Activated CD8-positive, alpha-beta memory T cell treated with anti-CD3 and anti-CD28 coated beads for 36 hours (primary cell): ENCODE measurements around the gene PAAF1. TPM values are rescaled to one million over a fixed set of nuclear protein-coding genes. Genes with fewer than 3 reads are reported as not detected.

ENCODE experiments used
- CTCF ChIA-PET: fragments of 350-600 bp; sonication (Branson Sonifier 250); formaldehyde crosslinking; loops from one replicate; lab custom pipeline; 2021; ENCODE audit warnings: antibody characterized with exemption; lab: Charles Lee
- POLR2A ChIA-PET: fragments of 350-600 bp; sonication (Branson Sonifier 250); formaldehyde crosslinking; loops from one replicate; lab custom pipeline; 2021; ENCODE audit warnings: antibody characterized with exemption; lab: Charles Lee
- total RNA-seq, 2 experiments: library from RNA; stranded (reverse); gene quantifications; one replicate each; pipeline ENCODE4 v1.2.3, GENCODE V29; 2021

PAAF1 gene
- total RNA-seq, 2 experiments from 2014 or later = 26.4 to 26.8 TPM

GRCh38 chr11:73940801-73941570, 64.2 kb downstream of the PAAF1 start:
- ChIA-PET CTCF (no interaction called here), POLR2A (no interaction called here)

DNA sequence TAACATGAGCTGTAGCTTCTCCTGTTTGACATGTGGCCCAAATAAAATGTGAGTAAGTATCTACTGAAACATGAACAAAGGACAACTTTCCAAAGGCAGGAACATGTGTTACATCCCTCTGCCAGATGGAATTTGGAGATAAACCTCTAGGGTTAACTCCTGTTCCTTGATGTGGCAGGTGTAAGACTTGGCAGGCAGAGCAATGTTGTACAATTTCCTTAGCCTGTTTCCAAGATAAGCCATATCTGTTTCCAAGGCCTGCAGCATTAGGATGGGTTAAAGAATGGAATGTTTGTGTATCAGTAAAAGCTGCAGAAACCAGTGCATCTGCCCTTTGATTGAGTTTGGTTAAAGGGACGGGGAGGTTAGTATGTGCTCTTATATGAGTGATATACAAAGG, 65.2 kb downstream of the PAAF1 start:
- POLR2A ChIA-PET = no interaction called here
- CTCF ChIA-PET = no interaction called here

- POLR2A ChIA-PET = no interaction called here
- CTCF ChIA-PET = no interaction called here
Observed at GRCh38 chr11:73944085-73944484, 67.3 kb downstream of the PAAF1 start.

- POLR2A ChIA-PET = no interaction called here
- CTCF ChIA-PET = no interaction called here
Observed at GRCh38 chr11:73944901-73945300, 68.1 kb downstream of the PAAF1 start.

- ChIA-PET POLR2A (no interaction called here), CTCF (interaction anchor here (0.8 kb wide), 1 partner anchor 19 kb away, joined by 3 read pairs; no protein-coding TSS in a partner anchor)
Observed at GRCh38 chr11:73945396-73945795, 68.6 kb downstream of the PAAF1 start.

DNA sequence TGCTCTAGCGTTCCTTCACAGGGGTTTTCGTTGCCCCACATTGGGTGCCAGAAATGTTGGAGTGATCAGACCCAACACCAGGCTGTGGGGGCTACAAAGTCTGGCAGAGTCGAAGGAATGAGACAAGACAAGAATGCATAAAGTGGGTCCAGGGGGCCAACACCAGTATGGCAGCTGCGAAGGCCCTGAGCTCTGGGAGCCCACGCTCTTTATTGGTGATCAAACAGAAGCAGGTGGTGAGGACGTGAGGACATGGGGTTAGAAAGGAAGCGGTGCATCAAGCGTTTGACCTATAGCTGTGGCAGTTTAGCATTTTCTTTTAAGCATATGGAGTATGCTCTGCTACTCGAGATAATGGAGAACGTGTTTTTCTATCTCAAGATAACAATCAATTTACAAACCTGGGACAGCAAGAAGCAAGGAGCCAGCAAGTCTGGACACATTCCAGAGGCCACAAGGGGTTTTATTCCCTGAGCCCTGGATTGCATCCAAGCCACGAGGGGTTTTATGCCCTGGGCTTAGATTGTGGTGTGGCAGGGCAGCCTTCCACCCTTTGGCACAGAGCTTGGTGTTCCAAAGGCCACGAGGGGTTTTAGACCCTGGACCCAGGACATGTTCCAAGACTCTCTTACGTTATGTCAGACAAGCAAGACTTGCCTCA, 70.1 kb downstream of the PAAF1 start:
- ChIA-PET POLR2A (interaction anchor here (0.7 kb wide), 1 partner anchor 221 kb away, joined by 3 read pairs; no protein-coding TSS in a partner anchor), CTCF (interaction anchor here (0.6 kb wide), 1 partner anchor 293 kb away, joined by 3 read pairs; no protein-coding TSS in a partner anchor)

- CTCF ChIA-PET = no interaction called here
- POLR2A ChIA-PET = no interaction called here
Observed at GRCh38 chr11:73949246-73949645, 72.4 kb downstream of the PAAF1 start.

DNA sequence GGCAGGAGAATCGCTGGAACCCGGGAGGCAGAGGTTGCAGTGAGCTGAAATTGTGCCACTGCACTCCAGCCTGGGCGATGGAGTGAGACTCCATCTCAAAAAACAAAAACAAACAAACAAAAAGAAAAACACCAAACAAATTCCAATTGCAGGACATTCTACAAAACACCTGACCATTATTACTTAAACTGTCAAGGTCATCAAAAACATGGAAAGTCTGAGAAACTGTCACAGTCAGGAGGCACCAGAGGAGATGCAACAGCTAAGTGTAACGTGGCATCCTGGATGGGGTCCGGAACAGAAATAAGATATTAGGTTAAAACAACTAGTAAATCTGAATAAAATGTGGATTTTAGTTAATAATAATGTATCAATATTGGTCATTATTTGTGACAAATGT, 73.1 kb downstream of the PAAF1 start:
- POLR2A ChIA-PET = no interaction called here
- CTCF ChIA-PET = no interaction called here

- POLR2A ChIA-PET = no interaction called here
- CTCF ChIA-PET = interaction anchor here (1.3 kb wide), 1 partner anchor 28 kb away, joined by 3 read pairs; no protein-coding TSS in a partner anchor
Observed at GRCh38 chr11:73950869-73951710, 74.3 kb downstream of the PAAF1 start, which contains the start of gene DNAJB13. Gene DNAJB13, plus strand, starts transcription at chr11:73951026. Its CDS starts 44 bp downstream, at chr11:73951070.

- ChIA-PET POLR2A (no interaction called here), CTCF (no interaction called here)
Observed at GRCh38 chr11:73951797-73952196, 75.0 kb downstream of the PAAF1 start.

GRCh38 chr11:73956876-73957653, 80.3 kb downstream of the PAAF1 start:
- POLR2A ChIA-PET = no interaction called here
- CTCF ChIA-PET = no interaction called here

DNA sequence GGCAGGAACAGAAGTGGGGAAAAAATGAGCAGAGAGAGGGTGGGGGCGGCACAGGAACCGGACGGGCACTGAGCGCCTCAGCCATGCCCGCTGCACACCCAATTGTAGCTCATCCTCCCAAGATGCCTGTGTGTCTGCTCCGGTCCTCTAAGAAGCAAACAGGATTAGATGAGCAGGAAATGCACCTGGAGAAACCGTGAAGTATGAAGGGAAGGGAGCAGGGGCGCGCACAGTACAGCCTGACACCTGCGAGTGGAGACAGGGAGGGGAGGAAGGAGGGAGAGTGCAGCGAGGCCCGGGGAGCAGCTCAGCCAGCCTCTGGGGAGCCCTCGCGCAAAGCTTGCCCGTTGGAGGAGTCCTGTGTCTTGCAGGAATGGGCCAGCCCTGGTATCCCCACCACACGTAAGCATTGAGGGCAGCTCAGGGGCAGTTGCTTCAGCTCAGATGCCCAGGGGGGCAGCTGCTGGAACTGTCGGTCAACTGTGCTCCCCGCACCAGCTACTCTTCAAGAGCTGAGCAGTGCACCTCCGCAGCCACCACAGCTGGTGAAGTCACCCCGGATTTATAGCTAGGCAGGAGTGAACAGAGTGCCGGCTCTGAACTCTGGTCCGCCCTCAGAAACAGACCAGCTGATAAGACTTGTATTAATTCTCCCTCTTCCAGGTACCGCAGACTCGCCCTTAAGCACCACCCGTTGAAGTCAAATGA, 81.0 kb downstream of the PAAF1 start:
- POLR2A ChIA-PET = no interaction called here

DNA sequence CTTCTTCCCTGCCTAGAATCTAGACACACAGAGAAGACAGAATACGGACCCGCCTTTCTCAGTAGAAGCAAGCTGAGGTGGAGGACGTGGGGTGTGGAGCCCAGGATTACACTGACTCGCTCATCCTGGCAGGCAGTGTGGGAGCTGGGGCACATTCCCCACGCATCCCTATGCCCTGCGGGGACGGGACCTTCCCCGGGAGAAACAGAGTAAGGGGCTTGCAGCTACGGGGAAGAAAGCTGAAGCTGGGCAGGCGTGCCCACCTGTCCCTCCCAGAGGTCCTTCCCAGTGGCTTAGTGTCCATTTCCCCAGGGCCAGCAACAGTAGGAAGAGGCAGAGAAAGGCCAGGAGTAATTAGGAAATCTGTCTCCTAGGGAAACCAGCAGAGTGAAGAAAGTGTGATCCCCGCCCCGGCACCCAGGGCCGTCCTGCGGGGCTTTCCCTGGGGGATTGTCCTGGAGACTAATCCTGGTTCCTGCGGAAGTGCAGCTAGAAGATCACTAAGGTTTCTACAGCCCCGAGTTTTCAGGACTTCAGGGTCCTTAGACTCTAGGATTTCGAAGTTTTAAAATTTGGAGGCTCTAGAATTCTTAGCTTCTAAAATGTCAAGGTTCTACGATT, 81.8 kb downstream of the PAAF1 start:
- ChIA-PET POLR2A (no interaction called here), CTCF (no interaction called here)

More for the DNA sequence above, 81.0 kb downstream of the PAAF1 start:
- CTCF ChIA-PET = no interaction called here

DNA sequence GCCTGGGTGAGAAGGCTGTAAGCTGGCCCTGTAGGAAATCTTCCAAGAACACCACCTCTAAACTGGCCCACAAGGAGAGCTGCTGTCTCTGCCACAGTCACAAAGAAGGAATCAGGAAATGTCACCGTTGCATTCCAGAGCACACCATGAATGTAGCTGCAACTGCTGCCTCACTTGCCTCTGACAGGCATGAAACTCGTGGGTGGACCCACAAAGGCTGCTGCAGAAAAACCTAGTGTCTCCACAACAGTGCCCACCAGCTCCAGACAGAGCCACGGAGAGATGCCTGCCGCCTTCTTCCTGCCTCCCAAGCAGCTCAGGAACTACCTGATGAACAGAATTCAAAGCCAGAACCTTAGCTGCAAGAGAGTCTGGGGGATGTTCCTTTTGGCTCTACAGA, 84.5 kb downstream of the PAAF1 start:
- ChIA-PET POLR2A (interaction anchor here (0.5 to 1.3 kb wide), 2 partner anchors 19 to 1109 kb away, joined by 3 to 4 read pairs; no protein-coding TSS in a partner anchor), CTCF (no interaction called here)

DNA sequence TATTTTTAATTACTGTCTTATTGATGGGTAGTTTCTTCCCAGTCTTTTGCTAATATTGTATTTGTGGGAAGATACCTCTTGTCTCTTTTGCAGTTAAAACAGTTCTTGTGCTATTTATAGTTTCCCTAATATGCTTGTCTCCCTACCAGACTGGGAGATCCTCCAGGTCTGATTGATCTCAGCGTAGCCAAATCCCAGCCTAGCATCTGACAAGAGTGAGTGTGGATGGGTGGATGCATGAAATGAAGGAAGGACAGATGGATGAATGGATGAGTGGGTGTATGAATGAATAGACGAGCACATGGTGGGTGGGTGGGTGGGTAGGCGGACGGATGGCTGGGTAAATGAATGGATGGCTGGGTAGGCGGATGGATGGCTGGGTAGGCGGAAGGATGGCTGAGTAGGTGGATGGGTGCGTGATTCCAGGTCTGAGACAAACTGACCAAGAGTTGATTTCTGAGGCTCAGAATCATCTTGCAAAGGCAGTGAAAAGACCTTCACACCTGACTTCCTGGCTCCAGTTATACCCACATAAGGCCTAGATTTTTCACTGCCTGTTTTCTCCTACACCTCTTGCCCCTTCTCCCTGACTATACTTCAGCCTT, 85.4 kb downstream of the PAAF1 start:
- ChIA-PET POLR2A (no interaction called here), CTCF (no interaction called here)

GRCh38 chr11:73963861-73964260, 87.1 kb downstream of the PAAF1 start:
- ChIA-PET POLR2A (interaction anchor here (0.6 to 1.6 kb wide), 3 partner anchors 16 to 207 kb away, joined by 3 to 6 read pairs (median 3); no protein-coding TSS in a partner anchor), CTCF (interaction anchor here (0.8 to 2.0 kb wide), 16 partner anchors 11 to 137 kb away, joined by 3 to 13 read pairs (median 3); partner anchors contain the start of gene UCP2)
